Measurements from ENCODE around the gene EFCAB11.

The EFCAB11 gene

DNA sequence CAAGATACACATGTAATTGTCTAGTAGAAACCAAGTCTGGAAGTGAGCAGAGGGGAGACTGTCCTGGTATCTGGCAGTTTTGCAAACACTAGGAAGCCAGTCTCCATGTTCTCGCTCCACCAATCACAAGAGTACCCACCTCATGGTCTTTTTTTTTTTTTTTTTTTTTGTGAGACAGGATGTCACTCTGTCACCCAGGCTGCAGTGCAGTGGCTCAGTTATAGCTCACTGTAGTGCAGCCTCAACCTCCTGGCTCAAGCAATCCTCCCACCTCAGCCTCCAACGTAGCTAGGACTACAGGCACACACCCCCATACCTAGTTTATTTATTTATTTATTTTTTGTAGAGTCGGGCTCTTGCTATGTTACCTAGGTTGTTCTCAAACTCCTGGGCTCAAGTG, 189.2 kb downstream of the EFCAB11 start:
- no peak for DNase-seq

DNA sequence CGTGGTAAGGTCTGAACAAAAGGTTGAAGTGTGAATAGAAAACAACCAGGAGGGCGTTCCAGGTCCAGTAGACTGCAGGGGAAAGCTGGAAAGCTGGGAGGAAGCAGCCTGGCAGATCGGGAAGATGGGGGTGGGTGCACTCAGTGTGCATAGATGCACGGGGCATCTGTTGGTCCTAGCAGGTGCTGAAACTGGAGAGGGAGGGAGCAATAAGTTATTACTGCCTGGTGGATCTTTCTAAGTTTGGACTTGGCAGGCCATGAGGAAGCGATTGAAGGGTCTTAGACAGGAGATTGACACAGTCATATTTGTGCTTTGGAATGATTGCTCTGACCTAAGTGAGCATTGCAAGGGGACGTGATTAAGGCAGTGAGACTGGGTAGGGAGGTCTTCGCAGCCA, 194.4 kb downstream of the EFCAB11 start:
- no peak for DNase-seq

DNA sequence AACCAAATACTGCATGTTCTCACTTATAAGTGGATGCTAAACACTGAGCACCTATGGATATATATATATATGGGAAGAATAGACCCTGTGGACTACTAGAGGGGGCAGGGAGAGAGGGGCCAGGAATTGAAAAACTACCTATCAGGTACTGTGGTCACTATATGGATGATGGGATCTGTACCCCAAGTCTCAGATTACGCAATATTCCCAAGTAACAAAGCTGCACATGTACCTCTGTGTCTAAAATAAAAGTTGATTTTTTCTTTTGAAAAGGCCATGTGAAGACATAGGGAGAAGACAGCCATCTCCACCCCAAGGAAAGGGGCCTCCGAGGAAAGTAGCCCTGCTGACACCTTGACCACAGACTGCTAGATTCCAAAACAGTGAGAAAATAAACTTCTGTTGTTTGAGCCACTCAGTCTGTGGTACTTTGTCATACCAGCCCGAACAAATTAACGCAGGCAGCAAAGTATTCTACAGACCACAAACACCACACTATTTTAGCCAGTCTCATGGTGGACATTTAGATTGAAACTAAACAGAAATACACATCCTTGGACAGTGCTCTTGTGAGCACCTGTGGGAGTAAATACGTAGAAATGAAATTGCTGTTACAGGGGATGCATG, 197.1 kb downstream of the EFCAB11 start:
- DNase-seq, result no peak

DNA sequence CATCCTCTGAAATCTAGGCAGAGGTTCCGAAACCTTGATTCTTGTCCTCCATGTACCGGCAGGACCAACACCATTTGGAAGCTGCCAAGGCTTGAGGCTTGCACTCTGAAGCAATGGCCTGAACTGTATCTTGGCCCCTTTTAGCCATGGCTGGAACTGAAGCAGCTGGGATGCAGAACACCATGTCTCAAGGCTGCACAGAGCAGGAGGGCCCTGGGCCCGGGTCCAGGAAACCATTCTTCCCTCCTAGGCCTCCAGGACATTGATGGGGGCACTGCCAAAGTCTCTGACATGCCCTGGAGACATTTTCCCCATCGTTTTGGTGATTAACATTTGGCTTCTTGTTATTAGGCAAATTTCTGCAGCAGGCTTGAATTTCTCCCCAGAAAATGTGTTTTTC, 198.7 kb downstream of the EFCAB11 start:
- DNase-seq, result no peak

DNA sequence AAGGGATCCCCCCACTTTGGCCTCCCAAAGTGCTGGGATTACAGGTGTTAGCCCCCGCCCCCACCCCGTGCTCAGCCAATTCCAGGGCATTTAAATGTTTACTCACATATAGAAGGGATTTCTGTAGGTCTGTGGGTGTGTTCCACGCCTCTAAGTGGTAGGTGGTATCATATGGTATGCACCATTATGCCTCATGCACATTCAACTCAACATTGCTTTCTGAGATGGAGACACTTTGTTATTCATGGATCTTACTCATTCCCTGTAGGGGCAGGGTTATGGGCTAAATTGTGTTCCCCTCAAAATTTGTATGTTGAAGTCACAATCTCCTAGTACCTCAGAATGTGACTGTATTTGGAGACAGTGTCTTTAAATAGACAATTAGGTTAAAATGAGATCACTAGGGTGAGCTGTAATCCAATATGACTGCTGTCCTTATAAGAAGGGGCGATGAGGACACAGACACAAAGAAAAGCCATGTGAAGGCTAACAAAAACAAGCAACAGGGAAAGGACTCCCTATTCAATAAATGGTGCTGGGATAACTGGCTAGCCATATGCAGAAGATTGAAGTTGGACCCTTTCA, 200.6 kb downstream of the EFCAB11 start:
- no peak for DNase-seq

DNA sequence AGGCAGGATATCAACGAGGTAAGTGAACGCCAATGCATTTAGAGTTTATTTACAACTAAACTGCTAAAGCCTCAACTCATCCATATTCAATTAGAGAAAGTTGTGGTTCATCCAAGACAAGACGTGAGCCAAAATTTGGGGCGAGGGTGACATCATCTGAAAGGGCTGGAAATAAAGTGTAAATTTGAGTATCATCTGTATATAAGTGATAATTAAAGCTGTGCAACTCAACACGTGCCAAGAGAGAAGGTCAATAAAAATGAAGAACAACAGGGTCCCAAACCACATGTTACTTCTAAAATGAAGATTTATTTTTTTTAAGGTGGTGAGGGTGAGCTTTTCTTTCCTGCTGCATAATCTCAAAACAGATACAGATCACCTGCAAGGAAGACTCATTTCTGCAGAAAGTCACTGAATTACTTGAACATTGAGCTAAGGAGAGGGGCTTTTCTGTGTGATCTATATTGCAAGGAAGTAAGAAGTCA, 203.6 kb downstream of the EFCAB11 start:
- no peak for DNase-seq

DNA sequence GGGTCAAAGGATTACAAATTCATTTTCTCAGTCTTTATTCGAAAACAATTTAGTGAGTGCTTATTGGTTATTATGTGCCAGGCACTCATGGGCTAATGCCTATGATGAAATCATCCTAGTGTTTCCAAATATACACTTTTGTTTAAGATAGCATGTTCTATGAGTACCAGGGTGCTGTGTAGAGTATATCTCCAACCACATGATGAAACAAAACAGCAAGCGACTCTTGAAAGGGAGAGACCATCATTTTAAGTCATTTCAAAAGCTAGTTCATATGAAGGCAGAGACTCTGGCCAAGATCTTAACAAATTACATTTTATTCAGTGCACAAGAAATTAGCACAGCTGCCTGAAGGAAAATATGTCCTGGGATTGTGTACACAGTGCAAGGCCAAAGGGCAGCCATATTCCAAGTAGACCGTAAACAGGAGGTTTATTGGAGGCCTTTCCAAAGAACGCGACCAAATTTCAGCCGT, 204.2 kb downstream of the EFCAB11 start:
- DNase-seq, result peak in 1 of 2 donors; percentile 43

DNA sequence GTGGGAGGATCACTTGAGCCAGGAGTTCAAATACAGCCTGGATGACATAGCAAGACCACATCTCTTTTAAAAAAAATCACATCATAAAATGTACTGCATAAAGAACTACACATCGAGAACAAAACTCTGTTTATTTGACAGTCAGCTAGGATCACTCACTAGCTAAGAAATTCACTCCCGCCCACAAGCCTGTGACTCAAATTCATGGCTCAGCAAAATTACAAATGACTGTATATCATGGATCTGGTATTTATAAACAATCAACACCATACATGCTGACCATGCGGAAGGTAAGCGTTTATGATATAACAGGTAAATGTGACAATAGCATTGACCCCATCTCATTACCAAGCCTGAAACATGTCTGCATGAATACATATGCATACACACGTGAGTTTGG, 206.5 kb downstream of the EFCAB11 start:
- peak; percentile 17 to 57 for DNase-seq

DNA sequence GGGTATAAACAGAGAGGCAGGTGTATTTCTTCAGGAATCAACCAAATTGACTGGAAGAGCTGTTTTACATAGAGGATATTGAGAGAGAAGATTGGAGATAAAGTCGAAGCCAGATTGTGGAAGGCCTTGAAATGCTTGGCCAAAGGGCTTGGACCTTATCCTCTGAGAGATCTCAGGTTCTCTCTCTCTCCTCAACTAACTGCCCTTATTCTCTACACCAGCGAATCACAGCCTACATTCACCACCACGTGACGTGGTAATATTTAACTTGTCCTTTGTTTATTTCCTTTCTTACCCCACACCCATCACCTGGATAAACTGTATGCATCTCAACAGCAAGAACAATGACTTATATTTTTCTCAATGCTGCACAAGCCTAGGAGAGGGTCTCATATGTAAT, 207.4 kb downstream of the EFCAB11 start:
- DNase-seq, result no peak

DNA sequence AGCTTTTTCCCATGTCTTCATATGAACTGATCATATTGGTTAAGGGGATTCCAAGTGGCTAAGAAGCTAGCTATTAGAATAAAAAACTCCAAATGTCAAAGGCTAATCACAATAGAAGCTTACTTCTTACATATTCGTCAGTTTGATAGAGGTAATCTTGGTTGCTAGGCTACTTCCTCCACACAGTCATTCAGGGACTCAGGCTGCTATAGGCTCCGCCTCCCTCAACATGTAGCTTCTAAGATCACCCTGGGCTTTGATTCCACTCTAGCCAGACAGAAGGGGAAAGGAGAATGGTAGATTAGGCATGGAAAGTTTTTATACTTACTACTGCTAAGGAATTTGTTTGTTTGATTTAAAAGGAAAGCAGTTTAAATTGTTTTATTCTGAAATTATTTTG, 207.9 kb downstream of the EFCAB11 start:
- no peak for DNase-seq

DNA sequence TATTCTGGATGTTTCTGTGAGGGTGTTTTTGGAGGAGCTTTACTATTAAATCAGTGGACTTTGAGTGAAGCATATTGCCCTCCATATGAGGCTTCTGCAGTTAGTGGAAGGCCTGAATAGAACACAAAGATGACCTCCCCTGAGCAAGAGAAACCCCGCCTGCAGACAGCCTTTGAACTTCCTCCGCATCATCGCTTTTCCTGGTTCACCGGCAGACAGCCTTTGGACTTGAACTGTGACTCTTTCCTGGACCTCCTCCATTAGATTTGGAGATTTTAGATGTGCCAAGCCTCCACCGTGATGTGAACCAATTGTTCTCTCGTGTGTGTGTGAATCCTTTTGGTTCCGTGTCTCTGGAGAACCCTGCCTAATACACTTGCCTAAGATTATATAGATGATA, 208.4 kb downstream of the EFCAB11 start:
- DNase-seq, result no peak

All from inflammatory macrophage (primary cell).